ENCODE measurements around the gene NUP188.
"Not testable (repeated sequence)": the region's sequence is repeated elsewhere in the genome, so short reads cannot be mapped to it uniquely, and the experiment has no call there.

NUP188 gene

GRCh38 chr9:128943832-128944620 is 3.5 kb upstream of the NUP188 start:
- no peak for FAIRE-seq

GRCh38 chr9:128944966-128945365 is 2.5 kb upstream of the NUP188 start:
- FAIRE-seq: not testable (repeated sequence)

GRCh38 chr9:128945798-128946501 is 1.5 kb upstream of the NUP188 start:
- FAIRE-seq: no peak

- FAIRE-seq: no peak
These were observed 775 bp upstream of the NUP188 start for GRCh38 chr9:128946571-128947276.

- FAIRE-seq: no peak
These were observed 297 bp upstream of the NUP188 start for GRCh38 chr9:128947277-128947526.

- FAIRE-seq: not testable (repeated sequence)
These were observed 13.9 kb downstream of the NUP188 start for GRCh38 chr9:128961403-128961802.

GRCh38 chr9:128969491-128969890 is 22.0 kb downstream of the NUP188 start:
- no peak for FAIRE-seq

GRCh38 chr9:128972956-128973355 is 25.5 kb downstream of the NUP188 start:
- FAIRE-seq: no peak

- no peak for FAIRE-seq
These were observed 31.6 kb downstream of the NUP188 start for GRCh38 chr9:128979111-128979510.

- no peak for FAIRE-seq
These were observed 36.0 kb downstream of the NUP188 start for GRCh38 chr9:128983536-128983935.

GRCh38 chr9:128986671-128987070 is 39.2 kb downstream of the NUP188 start:
- no peak for FAIRE-seq

- FAIRE-seq: no peak
These were observed 40.3 kb downstream of the NUP188 start for GRCh38 chr9:128987805-128988204.

- no peak for FAIRE-seq
These were observed 45.5 kb downstream of the NUP188 start for GRCh38 chr9:128992995-128993394.

- no peak for FAIRE-seq
These were observed 48.3 kb downstream of the NUP188 start for GRCh38 chr9:128995791-128996190.

- no peak for FAIRE-seq
These were observed 51.0 kb downstream of the NUP188 start for GRCh38 chr9:128998462-128998861.

GRCh38 chr9:128999581-129000206 is 52.2 kb downstream of the NUP188 start:
- FAIRE-seq: no peak

GRCh38 chr9:129001504-129002325 is 54.2 kb downstream of the NUP188 start:
- no peak for FAIRE-seq

GRCh38 chr9:129002992-129003391 is 55.5 kb downstream of the NUP188 start:
- FAIRE-seq: no peak

GRCh38 chr9:129004173-129004572 is 56.7 kb downstream of the NUP188 start:
- not testable (repeated sequence) for FAIRE-seq

GRCh38 chr9:129005336-129005997 is 58.0 kb downstream of the NUP188 start:
- no peak for FAIRE-seq

- no peak for FAIRE-seq
These were observed 59.0 kb downstream of the NUP188 start for GRCh38 chr9:129006328-129007034.

All from endometrium (tissue), 2 donors.